Vagina (tissue), 2 donors: ENCODE measurements around the gene PCDH19.

Experiments
- POLR2A ChIP-seq, 2 donors: fragments of 450-650 bp; IDR thresholded peaks; one replicate each; pipeline ENCODE4 v1.6.1; 2017; ENCODE audit warnings: antibody characterized with exemption in 2 of 2, mild to moderate bottlenecking in 2 of 2, moderate library complexity in 2 of 2
- POLR2AphosphoS5 ChIP-seq, 2 donors: sonication (generic); formaldehyde crosslinking; IDR thresholded peaks; one replicate each; pipeline ENCODE4 v1.9.0; 2017; ENCODE audit warnings: antibody characterized with exemption in 2 of 2, mild to moderate bottlenecking in 2 of 2, low read depth in 1 of 2; ENCODE audit not compliant: insufficient read depth in 1 of 2
- TF ChIP-seq, protein P1 (sequence below), 3 experiments: fragments of 450-650 bp in 2 of 3; fragments of 200-600 bp in 1 of 3; sonication (generic) in 1 of 3; IDR thresholded peaks; one replicate each; pipeline ENCODE4 v1.5.1; 2017 to 2019; ENCODE audit warnings: antibody characterized with exemption in 3 of 3, mild to moderate bottlenecking in 2 of 3, moderate library complexity in 2 of 3

DNA sequence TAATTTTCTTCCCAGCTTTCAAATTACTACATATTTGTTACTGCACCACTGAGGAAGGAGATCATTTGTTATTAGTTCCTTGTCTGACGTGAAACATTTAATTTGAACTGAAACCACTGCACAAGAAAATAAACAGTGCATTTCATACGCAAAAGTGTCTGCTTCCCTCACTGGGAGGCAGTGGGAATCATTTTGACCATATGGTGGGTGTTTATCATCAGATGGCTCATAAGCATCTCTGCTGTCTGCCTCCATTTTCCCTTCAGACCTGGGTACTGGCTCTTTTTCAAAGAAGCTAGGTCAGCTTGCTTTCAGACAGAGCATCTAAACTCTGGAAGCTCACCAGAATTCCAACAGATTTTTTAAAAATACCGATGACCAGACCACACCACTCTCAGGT, 135.2 kb downstream of the PCDH19 start:
- TF ChIP-seq, protein P1, sequence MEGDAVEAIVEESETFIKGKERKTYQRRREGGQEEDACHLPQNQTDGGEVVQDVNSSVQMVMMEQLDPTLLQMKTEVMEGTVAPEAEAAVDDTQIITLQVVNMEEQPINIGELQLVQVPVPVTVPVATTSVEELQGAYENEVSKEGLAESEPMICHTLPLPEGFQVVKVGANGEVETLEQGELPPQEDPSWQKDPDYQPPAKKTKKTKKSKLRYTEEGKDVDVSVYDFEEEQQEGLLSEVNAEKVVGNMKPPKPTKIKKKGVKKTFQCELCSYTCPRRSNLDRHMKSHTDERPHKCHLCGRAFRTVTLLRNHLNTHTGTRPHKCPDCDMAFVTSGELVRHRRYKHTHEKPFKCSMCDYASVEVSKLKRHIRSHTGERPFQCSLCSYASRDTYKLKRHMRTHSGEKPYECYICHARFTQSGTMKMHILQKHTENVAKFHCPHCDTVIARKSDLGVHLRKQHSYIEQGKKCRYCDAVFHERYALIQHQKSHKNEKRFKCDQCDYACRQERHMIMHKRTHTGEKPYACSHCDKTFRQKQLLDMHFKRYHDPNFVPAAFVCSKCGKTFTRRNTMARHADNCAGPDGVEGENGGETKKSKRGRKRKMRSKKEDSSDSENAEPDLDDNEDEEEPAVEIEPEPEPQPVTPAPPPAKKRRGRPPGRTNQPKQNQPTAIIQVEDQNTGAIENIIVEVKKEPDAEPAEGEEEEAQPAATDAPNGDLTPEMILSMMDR (IDR thresholded peaks at IDR 0.05) = no peak
- TF ChIP-seq POLR2A (IDR thresholded peaks at IDR 0.05) (no peak), POLR2AphosphoS5 (IDR thresholded peaks at IDR 0.05; ENCODE audit: insufficient read depth in 1 of 2, low read depth in 1 of 2) (no peak)
